ENCODE results near the gene CDC25A. TPM values are rescaled to one million over a fixed set of nuclear protein-coding genes. Genes with fewer than 3 reads are reported as not detected.

CDC25A gene
- total RNA-seq, 4 donors from 2014 or later = 0.33 to 1.3 (median 0.97) TPM; not detected in 1

DNA sequence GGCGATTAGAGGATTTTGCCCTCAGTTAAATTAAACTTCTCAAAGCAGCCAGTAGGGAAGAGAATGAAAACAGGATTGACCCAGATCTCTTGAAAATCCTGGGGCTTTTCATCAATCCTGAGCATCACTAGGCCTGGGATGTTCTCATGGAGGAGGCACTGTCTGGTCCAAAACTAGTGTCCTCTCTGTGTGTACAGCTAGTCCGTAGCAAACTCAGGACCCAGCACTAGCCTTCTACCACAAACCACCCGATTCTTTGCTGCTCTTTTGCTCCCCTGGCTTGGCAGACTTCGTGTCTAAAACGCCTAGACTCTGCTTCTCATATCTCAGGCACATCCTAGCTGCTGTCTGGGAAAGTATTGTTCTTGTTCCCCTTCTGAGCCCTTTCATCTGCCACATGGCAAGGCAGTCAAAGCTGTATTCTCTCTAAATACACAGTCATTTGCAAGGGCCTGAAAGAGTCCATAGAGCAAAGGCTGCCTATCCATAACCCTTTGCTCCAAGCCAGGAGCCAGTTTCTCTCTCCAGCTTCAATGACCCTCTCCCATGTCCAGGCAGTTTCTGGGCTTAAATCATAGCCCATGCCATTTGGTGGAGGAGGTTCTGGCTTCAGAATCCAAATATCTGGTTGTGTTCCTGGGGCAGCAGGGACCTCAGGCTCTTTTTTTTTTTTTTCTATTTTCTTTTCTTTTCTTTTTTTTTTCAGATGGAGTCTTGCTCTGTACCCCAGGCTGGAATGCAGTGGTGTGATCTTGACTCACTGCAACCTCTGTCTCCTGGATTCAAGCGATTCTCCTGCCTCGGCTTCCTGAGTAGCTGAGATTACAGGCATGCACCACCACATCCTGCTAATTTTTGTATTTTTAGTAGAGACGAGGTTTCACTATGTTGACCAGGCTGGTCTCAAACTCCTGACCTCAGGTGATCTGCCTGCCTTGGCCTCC is 52.4 kb downstream of the CDC25A start:
- H3K36me3 ChIP-seq = no peaks in the 10 kb centered on the region
- no peak for TF ChIP-seq POLR2AphosphoS5 (IDR thresholded peaks at IDR 0.05)
- no peak for TF ChIP-seq POLR2A (IDR thresholded peaks at IDR 0.05; ENCODE audit: low read depth)
- TF ChIP-seq, protein P1, sequence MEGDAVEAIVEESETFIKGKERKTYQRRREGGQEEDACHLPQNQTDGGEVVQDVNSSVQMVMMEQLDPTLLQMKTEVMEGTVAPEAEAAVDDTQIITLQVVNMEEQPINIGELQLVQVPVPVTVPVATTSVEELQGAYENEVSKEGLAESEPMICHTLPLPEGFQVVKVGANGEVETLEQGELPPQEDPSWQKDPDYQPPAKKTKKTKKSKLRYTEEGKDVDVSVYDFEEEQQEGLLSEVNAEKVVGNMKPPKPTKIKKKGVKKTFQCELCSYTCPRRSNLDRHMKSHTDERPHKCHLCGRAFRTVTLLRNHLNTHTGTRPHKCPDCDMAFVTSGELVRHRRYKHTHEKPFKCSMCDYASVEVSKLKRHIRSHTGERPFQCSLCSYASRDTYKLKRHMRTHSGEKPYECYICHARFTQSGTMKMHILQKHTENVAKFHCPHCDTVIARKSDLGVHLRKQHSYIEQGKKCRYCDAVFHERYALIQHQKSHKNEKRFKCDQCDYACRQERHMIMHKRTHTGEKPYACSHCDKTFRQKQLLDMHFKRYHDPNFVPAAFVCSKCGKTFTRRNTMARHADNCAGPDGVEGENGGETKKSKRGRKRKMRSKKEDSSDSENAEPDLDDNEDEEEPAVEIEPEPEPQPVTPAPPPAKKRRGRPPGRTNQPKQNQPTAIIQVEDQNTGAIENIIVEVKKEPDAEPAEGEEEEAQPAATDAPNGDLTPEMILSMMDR (IDR thresholded peaks at IDR 0.05) = no peak
- TF ChIP-seq EP300 (IDR thresholded peaks at IDR 0.05) = no peak
- peaks cover 7 to 20% (median 11%) of the 10 kb centered on the region in 4 donors for H3K4me1 ChIP-seq
- H3K9me3 ChIP-seq = no peaks in the 10 kb centered on the region
- H3K4me3 ChIP-seq = no peak overlapping the region
- no peak overlapping the region for H3K27ac ChIP-seq (replicated peaks in 1 of 4)
- no peak for DNase-seq (ENCODE audit: extremely low spot score)
- WGBS = 89% methylated on average over 8 of the region's 8 CpGs
- intact Hi-C loops (cut with DNase I) = no loop called here
- no peaks in the 10 kb centered on the region for H3K27me3 ChIP-seq

DNA sequence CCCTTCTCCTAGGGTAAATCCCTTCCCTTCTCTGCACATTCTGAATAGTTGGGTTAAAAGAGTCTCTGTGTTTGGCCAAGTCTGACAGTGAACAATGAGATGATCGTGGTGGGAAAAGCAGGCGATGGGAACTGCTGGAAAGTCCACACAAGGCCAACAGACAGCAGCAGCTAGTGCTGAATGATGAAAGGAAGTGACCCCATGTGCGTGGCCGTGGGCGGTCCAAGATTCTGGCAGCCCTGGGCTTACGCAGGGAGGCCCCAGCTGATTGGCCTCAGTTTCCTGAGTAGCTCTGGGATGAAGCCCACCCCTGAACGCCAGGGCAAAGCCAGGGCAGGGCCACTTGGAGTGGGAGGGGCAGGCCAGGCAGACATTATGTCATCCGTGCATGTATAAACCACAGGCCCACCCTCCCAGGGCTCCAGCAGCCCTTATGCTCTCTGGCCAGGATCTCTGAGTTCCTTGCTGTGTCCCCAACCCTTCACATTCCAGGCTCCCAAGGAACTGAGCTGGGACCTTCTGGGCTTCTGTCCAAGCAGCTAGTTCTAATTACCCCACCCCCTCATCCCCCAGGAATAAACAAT is 57.8 kb downstream of the CDC25A start:
- 9% methylated on average over 8 of the region's 8 CpGs for WGBS
- Histone ChIP-seq H3K4me3 (no peak overlapping the region), H3K9me3 (no peaks in the 10 kb centered on the region), H3K4me1 (peaks cover 10 to 26% (median 22%) of the 10 kb centered on the region in 4 donors), H3K27ac (replicated peaks in 1 of 4) (peak overlapping the region; percentile 72 to 78 (median 74)), H3K27me3 (no peaks in the 10 kb centered on the region), H3K36me3 (no peaks in the 10 kb centered on the region)
- no peak for DNase-seq (ENCODE audit: extremely low spot score)
- intact Hi-C loops (cut with DNase I) = no loop called here
- peak; percentile 32 to 67 for TF ChIP-seq POLR2AphosphoS5 (IDR thresholded peaks at IDR 0.05)
- TF ChIP-seq, protein P1 (IDR thresholded peaks at IDR 0.05) = no peak

DNA sequence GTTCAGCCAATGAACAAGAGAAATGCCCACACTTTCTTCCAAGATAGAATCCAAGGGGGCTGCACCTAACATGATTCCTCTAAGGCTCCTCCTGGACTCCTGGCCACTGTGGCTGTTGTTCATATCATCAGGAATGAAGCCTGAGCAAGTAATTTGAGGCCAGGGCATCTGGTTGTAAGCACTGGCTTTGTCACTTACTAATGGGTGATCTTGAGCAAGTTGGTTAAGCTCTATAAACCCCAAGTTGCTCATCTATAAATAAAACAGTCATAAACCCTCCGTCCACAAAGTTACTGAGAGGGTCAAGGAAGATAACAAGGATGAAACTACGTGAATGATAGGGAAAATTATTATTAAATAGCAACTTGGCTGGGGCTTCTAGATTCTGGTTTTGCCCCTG is 58.3 kb downstream of the CDC25A start:
- no peak for DNase-seq (ENCODE audit: extremely low spot score)
- TF ChIP-seq POLR2A (IDR thresholded peaks at IDR 0.05; ENCODE audit: low read depth) = no peak
- TF ChIP-seq EP300 (IDR thresholded peaks at IDR 0.05) = no peak
- TF ChIP-seq, protein P1 (IDR thresholded peaks at IDR 0.05) = no peak
- TF ChIP-seq POLR2AphosphoS5 (IDR thresholded peaks at IDR 0.05) = no peak
- Histone ChIP-seq H3K27me3 (no peaks in the 10 kb centered on the region), H3K9me3 (no peaks in the 10 kb centered on the region), H3K27ac (replicated peaks in 1 of 4) (peak overlapping the region; percentile 72 to 78 (median 74)), H3K4me1 (peaks cover 10 to 26% (median 22%) of the 10 kb centered on the region in 4 donors), H3K36me3 (no peaks in the 10 kb centered on the region), H3K4me3 (no peak overlapping the region)
- intact Hi-C loops (cut with DNase I) = no loop called here
- 41% methylated on average over 2 of the region's 2 CpGs for WGBS

DNA sequence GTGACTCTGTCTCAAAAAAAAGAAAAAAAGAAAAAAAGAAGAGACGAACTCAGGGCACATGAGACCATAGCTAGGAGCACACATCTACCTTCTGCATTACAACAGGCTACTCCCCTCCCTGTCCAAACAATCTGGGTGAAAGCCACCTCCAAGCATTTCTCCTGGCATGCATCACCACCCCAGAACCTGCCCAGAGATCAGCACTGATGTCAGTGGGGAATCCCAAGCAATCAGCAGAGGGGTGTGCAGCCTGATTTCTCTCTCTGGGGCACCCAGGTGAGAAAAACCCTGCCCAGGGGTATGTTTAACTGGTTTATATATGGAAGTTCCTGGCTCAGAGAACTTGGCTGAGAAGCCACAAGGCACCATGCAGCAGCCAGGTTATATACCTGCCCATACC is 59.4 kb downstream of the CDC25A start:
- WGBS = 83% methylated on average over 1 of the region's 1 CpG
- intact Hi-C loops (cut with DNase I) = no loop called here

More for the DNA sequence above, 59.4 kb downstream of the CDC25A start:
- peaks cover 10 to 26% (median 22%) of the 10 kb centered on the region in 4 donors for H3K4me1 ChIP-seq
- H3K36me3 ChIP-seq = no peaks in the 10 kb centered on the region
- no peak for DNase-seq (ENCODE audit: extremely low spot score)
- no peaks in the 10 kb centered on the region for H3K27me3 ChIP-seq
- H3K27ac ChIP-seq (replicated peaks in 1 of 4) = no peak overlapping the region
- no peaks in the 10 kb centered on the region for H3K9me3 ChIP-seq
- TF ChIP-seq POLR2A (IDR thresholded peaks at IDR 0.05; ENCODE audit: low read depth) (no peak), POLR2AphosphoS5 (IDR thresholded peaks at IDR 0.05) (no peak), EP300 (IDR thresholded peaks at IDR 0.05) (no peak)
- TF ChIP-seq, protein P1 (IDR thresholded peaks at IDR 0.05) = no peak
- H3K4me3 ChIP-seq = no peak overlapping the region
